ENCODE measurements around the gene NCAPG2.

The NCAPG2 gene

GRCh38 chr7:158666401-158666800, 38.2 kb downstream of the NCAPG2 start:
- no peak overlapping the region for H3K9ac ChIP-seq (ENCODE audit: low read depth, low read length)
- peaks cover 25% of the 10 kb centered on the region for H3K79me2 ChIP-seq (ENCODE audit: insufficient read depth, low read length)
- no peak for TF ChIP-seq CTCF (IDR thresholded peaks at IDR 0.05; ENCODE audit: borderline replicate concordance, extremely low read depth, low read length, poor library complexity, severe bottlenecking)
- no peak for TF ChIP-seq EZH2 (IDR thresholded peaks at IDR 0.05; ENCODE audit: borderline replicate concordance, low read depth, low read length, severe bottlenecking)
- no peaks in the 10 kb centered on the region for H3K9me3 ChIP-seq (ENCODE audit: insufficient read depth, low read length, severe bottlenecking)
- H3K27me3 ChIP-seq (ENCODE audit: insufficient read depth, low read length, poor library complexity) = no peaks in the 10 kb centered on the region
- DNase-seq = no peak
- no peak overlapping the region for H3K4me2 ChIP-seq (ENCODE audit: insufficient read depth, low read length)
- no peak for ATAC-seq (ENCODE audit: insufficient read depth, low read depth)
- no peak overlapping the region for H3K4me3 ChIP-seq (ENCODE audit: low read depth in 1 of 2, low read length in 2 of 2)
- H3K27ac ChIP-seq (ENCODE audit: low read length) = no peak overlapping the region
- H2AFZ ChIP-seq (ENCODE audit: low read depth, low read length) = no peak overlapping the region
- 0 out of 2 replicates have a peak, but pooled peaks cover 7% of the 10 kb centered on the region for H4K20me1 ChIP-seq (ENCODE audit: insufficient read depth, low read length)
- H3K36me3 ChIP-seq (ENCODE audit: insufficient read depth, low read length) = peaks cover 82% of the 10 kb centered on the region
- no peaks in the 10 kb centered on the region for H3K4me1 ChIP-seq (ENCODE audit: insufficient read depth, low read length)

- Histone ChIP-seq H3K4me2 (ENCODE audit: insufficient read depth, low read length) (no peak overlapping the region), H3K27ac (ENCODE audit: low read length) (no peak overlapping the region), H4K20me1 (ENCODE audit: insufficient read depth, low read length) (0 out of 2 replicates have a peak, but pooled peaks cover 7% of the 10 kb centered on the region), H3K79me2 (ENCODE audit: insufficient read depth, low read length) (peaks cover 26% of the 10 kb centered on the region), H3K4me1 (ENCODE audit: insufficient read depth, low read length) (no peaks in the 10 kb centered on the region), H3K4me3 (ENCODE audit: low read depth in 1 of 2, low read length in 2 of 2) (no peak overlapping the region), H3K9me3 (ENCODE audit: insufficient read depth, low read length, severe bottlenecking) (no peaks in the 10 kb centered on the region), H3K27me3 (ENCODE audit: insufficient read depth, low read length, poor library complexity) (no peaks in the 10 kb centered on the region), H3K9ac (ENCODE audit: low read depth, low read length) (no peak overlapping the region), H2AFZ (ENCODE audit: low read depth, low read length) (no peak overlapping the region), H3K36me3 (ENCODE audit: insufficient read depth, low read length) (peaks cover 83% of the 10 kb centered on the region)
- TF ChIP-seq CTCF (IDR thresholded peaks at IDR 0.05; ENCODE audit: borderline replicate concordance, extremely low read depth, low read length, poor library complexity, severe bottlenecking) (no peak), EZH2 (IDR thresholded peaks at IDR 0.05; ENCODE audit: borderline replicate concordance, low read depth, low read length, severe bottlenecking) (no peak)
- DNase-seq = no peak
- no peak for ATAC-seq (ENCODE audit: insufficient read depth, low read depth)
Observed at GRCh38 chr7:158664406-158664805, 40.2 kb downstream of the NCAPG2 start.

- Histone ChIP-seq H3K4me2 (ENCODE audit: insufficient read depth, low read length) (no peak overlapping the region), H4K20me1 (ENCODE audit: insufficient read depth, low read length) (0 out of 2 replicates have a peak, but pooled peaks cover 7% of the 10 kb centered on the region), H3K4me1 (ENCODE audit: insufficient read depth, low read length) (no peaks in the 10 kb centered on the region), H3K79me2 (ENCODE audit: insufficient read depth, low read length) (peaks cover 22% of the 10 kb centered on the region), H2AFZ (ENCODE audit: low read depth, low read length) (no peak overlapping the region), H3K27me3 (ENCODE audit: insufficient read depth, low read length, poor library complexity) (no peaks in the 10 kb centered on the region), H3K9me3 (ENCODE audit: insufficient read depth, low read length, severe bottlenecking) (no peaks in the 10 kb centered on the region), H3K9ac (ENCODE audit: low read depth, low read length) (no peak overlapping the region), H3K27ac (ENCODE audit: low read length) (no peak overlapping the region), H3K4me3 (ENCODE audit: low read depth in 1 of 2, low read length in 2 of 2) (no peak overlapping the region), H3K36me3 (ENCODE audit: insufficient read depth, low read length) (peaks cover 84% of the 10 kb centered on the region)
- no peak for DNase-seq
- TF ChIP-seq EZH2 (IDR thresholded peaks at IDR 0.05; ENCODE audit: borderline replicate concordance, low read depth, low read length, severe bottlenecking) (no peak), CTCF (IDR thresholded peaks at IDR 0.05; ENCODE audit: borderline replicate concordance, extremely low read depth, low read length, poor library complexity, severe bottlenecking) (no peak)
- ATAC-seq (ENCODE audit: insufficient read depth, low read depth) = no peak
Observed at GRCh38 chr7:158663428-158663741, 41.2 kb downstream of the NCAPG2 start.
